GM21717 (cell line): ENCODE results near the gene ACSS1.
"Not testable (repeated sequence)": the region's sequence is repeated elsewhere in the genome, so short reads cannot be mapped to it uniquely, and the experiment has no call there.

Experiments
- ATAC-seq: cut with Tn5 transposase; IDR thresholded peaks from one replicate; pipeline ENCODE4 v1.9.1; 2021; ENCODE audit warnings: mild to moderate bottlenecking, moderate library complexity; ENCODE audit not compliant: unreplicated experiment

The ACSS1 gene

GRCh38 chr20:25015986-25016385 lies 42.0 kb downstream of the ACSS1 start:
- ATAC-seq, result no peak

GRCh38 chr20:25014816-25015215 lies 43.1 kb downstream of the ACSS1 start:
- ATAC-seq, result no peak

- ATAC-seq, result no peak
Measured at GRCh38 chr20:25013478-25014380, 44.2 kb downstream of the ACSS1 start.

GRCh38 chr20:25012616-25013189 lies 45.2 kb downstream of the ACSS1 start:
- ATAC-seq, result no peak

GRCh38 chr20:25011831-25012241 lies 46.1 kb downstream of the ACSS1 start:
- ATAC-seq, result no peak

- ATAC-seq, result no peak
Measured at GRCh38 chr20:25011261-25011660, 46.7 kb downstream of the ACSS1 start.

GRCh38 chr20:25009218-25010145 lies 48.5 kb downstream of the ACSS1 start:
- no peak for ATAC-seq

GRCh38 chr20:25008388-25009217 lies 49.3 kb downstream of the ACSS1 start:
- ATAC-seq, result no peak

- ATAC-seq, result no peak
Measured at GRCh38 chr20:25007491-25008305, 50.2 kb downstream of the ACSS1 start.

- ATAC-seq, result no peak
Measured at GRCh38 chr20:25006431-25007167, 51.3 kb downstream of the ACSS1 start.

- no peak for ATAC-seq
Measured at GRCh38 chr20:25005661-25006060, 52.3 kb downstream of the ACSS1 start.

- no peak for ATAC-seq
Measured at GRCh38 chr20:25005220-25005619, 52.7 kb downstream of the ACSS1 start.

GRCh38 chr20:25003002-25003401 lies 54.9 kb downstream of the ACSS1 start:
- no peak for ATAC-seq

- ATAC-seq, result not testable (repeated sequence)
Measured at GRCh38 chr20:25001323-25001722, 56.6 kb downstream of the ACSS1 start.

- ATAC-seq, result no peak
Measured at GRCh38 chr20:25000268-25000801, 57.6 kb downstream of the ACSS1 start.

GRCh38 chr20:24999568-24999967 lies 58.4 kb downstream of the ACSS1 start:
- ATAC-seq, result no peak

GRCh38 chr20:24998631-24999445 lies 59.1 kb downstream of the ACSS1 start:
- no peak for ATAC-seq

- ATAC-seq, result no peak
Measured at GRCh38 chr20:24998121-24998520, 59.8 kb downstream of the ACSS1 start.
